ENCODE data around the gene PEX10.

The PEX10 gene

DNA sequence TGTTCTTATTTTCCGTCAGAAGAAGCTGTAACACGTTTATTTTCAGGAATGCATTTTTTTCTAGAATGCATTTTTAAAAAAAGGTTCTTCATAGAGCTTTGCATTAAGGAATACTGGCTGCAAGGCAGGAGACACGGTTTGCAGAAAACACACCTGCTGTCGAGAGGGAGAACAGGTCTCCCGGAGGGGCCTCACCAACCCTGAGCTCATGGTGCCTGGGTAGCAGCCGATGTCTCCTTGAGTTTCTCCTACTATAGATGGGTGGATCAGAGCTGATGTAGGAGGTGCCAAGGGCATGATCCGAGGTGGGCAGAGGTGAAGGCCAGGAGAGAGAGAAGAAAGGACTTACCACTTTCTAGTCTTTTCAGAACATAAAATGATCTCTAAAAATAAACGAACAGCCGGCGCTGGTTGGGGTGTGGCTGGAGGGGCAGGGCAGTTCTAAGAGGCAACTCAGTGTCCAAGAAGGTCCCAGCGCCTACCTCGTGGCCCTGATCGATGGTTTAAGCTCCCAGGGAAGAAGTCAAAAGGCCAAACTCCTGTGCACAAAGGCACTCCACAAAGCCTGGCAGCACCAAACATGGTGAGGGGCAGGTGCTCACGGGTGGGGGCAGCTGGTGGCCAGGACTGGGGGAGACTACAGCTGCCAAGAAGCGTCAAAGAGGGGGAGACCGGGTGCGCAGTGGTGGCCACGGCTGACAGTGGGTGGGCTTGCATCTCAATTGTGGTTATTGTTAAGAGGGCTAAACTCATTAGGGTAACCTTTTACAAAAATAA is 33.2 kb downstream of the PEX10 start:
- no peak for DNase-seq (ENCODE audit: low read depth)
- no peak overlapping the region for H3K4me3 ChIP-seq (ENCODE audit: low read depth, low read length)

DNA sequence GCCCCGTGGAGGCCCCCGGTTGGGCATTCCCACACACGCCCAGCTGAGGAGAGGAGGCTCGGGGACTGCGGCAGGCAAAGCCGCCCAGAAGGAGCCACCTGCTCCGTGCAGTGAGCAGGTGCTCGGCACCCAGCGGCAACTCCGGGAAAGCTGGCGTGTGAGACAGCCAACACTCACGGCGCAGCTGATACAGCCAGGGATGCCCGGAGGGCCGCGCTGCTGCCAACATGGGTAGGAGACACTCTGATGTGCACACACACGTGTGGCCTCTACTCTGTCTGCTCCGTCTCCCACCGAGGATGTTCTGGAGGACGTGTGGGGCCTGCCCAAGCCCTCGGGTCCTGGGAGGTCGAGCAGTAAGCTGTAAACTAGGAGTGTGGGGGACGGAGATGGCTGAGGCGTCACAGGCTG is 33.9 kb downstream of the PEX10 start:
- no peak for DNase-seq (ENCODE audit: low read depth)
- H3K4me3 ChIP-seq (ENCODE audit: low read depth, low read length): no peak overlapping the region

DNA sequence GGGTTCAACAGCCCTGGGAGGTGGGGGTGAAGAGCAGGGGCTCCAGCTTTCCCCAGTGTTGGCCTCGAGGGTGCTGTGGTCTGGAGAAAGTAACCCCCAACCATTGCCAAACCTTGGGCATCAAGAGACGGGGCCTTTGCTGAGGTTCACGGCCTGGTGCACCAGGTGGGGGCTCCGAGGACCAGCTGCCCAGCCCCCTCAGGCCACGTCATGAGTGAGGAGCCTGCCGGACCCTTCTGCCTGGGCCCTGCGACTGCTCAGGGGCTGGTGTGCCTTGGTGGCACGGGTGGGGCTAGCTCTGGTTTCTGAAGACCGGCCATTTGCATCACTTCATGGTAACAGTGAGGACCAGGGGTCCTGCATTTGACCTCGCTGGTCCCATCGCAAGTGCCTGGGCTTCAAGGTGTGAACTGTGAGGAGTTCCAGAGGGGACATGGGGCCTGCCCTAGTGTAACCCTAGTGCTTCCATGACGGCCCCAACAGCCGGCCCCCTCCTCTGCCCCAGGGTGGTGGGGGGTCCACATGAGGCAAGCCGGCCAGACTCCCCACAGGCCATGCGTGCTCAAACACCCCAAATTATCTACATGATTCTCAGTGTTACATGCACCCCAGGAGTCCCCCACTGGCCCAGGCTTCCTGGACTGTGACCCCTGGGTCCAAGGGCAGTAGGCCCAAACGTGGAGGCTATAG is 34.5 kb downstream of the PEX10 start:
- DNase-seq (ENCODE audit: low read depth): no peak

DNA sequence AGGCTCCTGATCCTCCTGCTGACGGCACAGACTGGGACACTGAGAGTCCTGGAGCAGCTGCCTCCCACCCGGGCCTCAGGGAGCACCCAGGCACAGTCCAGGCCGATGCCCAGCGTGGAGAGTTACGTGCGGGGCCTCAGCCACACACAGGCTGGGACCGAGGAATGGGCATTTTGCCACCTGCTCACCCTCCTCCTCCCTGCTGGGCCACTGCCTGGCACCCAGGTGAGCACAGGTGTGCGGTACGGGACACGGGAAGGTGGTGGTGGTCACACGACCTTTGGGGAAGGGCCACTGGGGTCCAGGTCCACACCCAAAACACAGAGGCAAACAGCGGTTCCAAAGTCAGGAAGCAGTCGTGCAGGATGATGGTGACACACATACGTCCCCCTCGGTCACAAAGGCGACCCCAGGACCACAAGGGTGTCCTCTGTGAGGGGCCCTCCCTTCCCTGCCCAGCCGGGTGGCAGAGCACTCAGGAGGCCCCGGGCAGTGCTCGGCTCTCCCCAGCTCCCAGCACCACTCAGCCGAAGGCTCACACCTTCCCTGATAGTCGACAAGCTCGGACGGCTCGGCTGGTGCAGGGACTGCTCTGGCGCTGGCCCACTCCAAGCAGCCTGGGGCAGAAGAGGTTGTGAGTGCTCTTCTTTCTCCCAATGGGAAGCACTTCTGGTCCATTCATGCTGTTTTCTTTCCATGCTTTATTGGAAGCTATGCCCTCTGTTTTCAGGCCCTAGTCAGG is 35.3 kb downstream of the PEX10 start:
- DNase-seq (ENCODE audit: low read depth): no peak
- no peak overlapping the region for H3K4me3 ChIP-seq (ENCODE audit: low read depth, low read length)

More for the DNA sequence above, 34.5 kb downstream of the PEX10 start:
- H3K4me3 ChIP-seq (ENCODE audit: low read depth, low read length): no peak overlapping the region

DNA sequence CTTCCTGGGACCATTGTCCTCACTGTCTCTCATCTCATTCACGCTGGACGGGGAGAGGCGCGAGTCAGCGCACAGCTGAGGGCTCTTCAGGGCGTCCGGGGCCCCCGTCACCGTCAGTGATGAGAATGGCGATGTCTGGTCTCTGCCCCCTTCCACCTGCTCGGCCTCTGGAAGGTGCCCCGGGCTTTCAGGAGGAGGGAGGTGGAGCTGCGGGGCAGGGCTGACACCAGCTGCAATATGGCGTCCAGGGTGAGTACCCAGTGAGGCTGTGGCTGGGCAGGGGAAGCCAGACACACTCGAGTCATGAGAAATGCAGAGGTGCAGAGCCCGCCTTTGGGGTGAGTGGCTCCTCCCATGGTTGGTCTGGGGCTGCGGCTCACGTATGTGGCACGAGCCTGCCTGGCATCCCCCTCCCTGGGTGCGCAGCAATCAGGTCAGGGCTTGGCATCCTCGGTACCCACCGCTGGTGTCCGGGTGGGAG is 36.1 kb downstream of the PEX10 start:
- H3K4me3 ChIP-seq (ENCODE audit: low read depth, low read length): no peak overlapping the region
- no peak for DNase-seq (ENCODE audit: low read depth)

DNA sequence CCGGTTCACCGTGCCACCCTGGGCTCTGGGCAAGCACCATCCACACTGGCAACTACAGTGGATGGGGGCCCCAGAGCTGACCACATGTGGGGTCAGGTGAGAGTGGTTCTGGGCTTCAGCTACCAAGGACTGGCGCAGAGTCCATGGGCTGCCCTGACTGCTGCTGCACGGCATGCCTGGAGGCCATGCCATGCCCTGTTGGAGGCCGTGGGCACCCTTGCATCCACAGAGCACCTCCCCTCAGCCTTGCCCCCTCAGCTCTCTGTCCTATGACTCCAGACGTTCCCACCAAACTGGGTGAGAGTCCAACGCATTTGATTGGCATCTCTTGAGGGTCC is 36.5 kb downstream of the PEX10 start:
- H3K4me3 ChIP-seq (ENCODE audit: low read depth, low read length): no peak overlapping the region
- DNase-seq (ENCODE audit: low read depth): no peak

DNA sequence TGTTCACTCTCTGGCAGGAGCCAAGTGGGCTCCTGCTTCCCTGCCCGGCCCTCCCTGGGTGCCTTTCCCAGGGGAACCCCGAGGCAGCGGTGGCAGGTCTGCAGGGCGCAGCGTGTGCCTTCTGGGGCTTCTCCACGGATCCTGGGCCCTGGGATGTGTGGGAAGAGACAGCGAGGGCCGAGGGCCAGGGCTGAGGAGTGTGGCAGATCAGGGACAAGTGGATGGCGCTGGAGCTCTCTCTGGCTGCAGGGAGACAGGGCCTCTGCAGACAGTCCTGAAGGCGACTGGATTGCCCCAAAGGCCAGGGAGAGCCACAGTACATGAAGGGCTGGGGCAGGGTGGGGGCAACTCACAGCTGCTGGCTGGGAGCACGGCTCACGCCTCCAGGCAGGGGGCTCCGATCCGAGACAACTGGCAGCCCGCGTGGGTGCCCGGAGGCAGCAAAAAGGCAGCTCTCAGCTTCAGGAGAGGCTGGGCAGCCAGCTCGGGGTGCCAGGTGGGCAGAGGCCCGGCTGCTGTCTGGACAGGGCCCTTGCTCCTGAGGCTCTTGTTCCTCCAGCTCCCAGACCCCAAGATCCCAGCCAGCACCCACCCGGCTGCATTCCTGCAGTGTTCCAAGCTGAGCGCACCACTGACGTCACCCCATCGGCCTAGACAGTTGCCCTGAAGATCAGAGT is 37.0 kb downstream of the PEX10 start:
- DNase-seq (ENCODE audit: low read depth): no peak
- H3K4me3 ChIP-seq (ENCODE audit: low read depth, low read length): no peak overlapping the region

DNA sequence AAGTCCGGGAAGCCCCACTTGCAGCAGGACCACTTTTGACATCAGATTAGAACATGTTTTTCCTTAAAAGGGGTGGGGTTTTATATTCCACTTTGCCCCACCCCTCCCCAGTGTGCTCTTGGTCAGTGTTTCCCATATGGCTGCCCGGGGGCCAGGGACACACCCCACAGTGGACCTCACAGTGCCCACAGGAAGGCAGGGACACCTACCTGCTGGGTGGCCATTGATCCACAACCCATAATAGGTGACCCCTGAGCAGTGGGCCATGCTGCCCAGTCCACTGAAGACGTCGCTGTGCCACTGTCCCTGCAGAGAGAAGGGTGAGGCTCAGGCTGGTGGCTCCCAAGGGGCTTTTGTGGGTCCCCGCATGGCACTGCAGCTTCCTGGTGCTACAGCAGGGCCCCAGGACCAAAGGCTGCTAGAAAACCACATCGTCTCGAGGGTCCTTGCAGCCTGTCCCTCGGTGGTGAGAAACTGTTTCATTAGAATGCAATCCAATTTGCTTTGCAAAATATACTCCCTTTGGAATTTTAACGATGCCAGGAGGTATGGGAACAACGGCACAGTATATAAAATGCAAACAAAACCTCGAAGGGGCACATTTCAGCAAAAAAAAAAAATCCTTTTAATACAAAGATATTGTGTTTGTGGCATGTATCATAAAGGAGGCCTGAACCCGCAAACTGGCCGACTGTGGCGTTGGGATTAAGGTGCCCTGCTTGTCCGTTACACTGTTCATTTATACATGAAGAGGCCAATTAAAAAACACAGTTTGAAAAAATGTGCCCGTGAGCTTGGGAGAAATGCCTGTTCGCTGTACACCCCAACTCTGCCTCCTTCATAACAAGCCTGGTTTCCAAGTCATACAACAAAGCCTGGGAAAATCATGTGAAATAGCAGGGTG is 37.9 kb downstream of the PEX10 start:
- no peak overlapping the region for H3K4me3 ChIP-seq (ENCODE audit: low read depth, low read length)
- DNase-seq (ENCODE audit: low read depth): no peak

DNA sequence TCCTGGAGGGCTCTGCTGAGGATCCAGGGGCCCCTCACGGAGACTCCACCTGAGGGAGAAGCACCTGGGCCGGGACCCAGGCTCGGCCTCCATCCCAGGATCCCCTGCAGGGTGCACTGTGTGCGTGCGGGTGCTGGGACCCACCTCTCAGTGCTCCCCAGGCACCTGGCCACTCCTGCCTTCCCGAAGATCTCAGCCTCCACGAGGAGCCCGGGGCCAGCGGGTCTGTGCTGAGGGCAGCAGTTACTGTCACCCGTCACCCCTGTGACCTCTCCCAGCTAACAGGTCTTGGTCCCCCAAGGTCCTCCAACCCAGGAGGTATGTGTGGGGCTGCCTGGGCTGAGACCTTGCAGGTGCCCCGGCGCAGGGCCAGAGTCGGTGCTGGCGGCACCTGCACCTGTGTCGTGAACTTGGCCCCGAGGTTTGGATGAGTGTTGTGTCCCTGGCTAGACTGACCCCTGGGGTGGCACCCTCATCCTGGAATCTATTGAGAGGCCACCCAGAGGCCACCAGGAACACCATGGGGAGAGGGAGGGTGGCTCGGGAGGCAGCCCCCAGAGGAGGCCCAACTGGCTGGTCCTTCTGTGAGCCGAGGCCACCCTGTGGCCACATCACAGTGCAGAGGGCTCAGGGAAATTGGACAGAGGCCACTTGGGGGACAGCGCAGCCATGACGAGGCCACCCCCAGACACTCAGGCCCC is 38.7 kb downstream of the PEX10 start:
- no peak for DNase-seq (ENCODE audit: low read depth)
- H3K4me3 ChIP-seq (ENCODE audit: low read depth, low read length): no peak overlapping the region

DNA sequence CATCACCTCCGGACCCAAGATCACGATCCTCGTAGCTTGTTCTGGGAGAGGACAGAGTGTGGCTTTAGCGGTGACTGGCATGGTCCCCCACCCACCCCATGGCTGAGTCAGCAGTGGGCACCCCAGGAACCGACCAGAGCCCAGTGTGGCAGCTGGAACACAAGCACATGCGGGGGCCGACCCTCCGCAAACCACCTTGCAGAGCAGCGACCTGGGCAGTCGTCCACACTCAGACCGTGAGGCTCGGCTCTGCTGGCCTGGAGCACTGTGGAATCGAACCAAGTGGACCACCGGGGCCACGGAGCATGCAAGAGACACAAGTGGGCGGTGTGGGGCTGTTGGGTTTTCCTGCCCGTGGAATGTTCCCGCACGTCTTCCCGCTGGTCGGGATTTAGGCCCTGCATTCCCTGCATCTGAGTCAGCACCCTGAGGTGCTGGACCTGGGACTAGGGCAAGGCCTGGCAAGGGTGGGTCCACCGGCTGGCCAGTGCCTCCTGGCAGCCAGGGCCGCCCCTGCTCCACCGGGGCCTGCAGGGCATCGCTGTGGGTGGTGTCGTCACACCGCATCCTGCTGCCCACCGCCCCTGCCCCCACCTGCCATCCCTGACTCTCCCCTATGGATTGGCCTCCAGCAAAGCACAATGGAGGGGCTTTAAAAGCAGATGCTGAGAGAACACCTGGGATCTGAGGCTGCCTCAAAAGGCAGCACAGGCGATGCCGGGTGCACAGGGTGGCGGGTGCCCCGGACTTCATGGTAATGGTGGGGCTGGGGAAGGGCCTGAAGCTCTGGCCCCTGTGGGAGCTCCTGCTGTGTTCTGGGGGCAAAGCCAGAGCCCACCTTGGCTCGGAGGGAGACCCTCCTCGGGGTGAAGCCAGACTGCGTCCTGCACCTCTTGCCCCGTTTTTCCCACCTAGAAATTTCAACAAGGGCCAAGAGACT is 39.5 kb downstream of the PEX10 start:
- H3K4me3 ChIP-seq (ENCODE audit: low read depth, low read length): no peak overlapping the region
- no peak for DNase-seq (ENCODE audit: low read depth)

DNA sequence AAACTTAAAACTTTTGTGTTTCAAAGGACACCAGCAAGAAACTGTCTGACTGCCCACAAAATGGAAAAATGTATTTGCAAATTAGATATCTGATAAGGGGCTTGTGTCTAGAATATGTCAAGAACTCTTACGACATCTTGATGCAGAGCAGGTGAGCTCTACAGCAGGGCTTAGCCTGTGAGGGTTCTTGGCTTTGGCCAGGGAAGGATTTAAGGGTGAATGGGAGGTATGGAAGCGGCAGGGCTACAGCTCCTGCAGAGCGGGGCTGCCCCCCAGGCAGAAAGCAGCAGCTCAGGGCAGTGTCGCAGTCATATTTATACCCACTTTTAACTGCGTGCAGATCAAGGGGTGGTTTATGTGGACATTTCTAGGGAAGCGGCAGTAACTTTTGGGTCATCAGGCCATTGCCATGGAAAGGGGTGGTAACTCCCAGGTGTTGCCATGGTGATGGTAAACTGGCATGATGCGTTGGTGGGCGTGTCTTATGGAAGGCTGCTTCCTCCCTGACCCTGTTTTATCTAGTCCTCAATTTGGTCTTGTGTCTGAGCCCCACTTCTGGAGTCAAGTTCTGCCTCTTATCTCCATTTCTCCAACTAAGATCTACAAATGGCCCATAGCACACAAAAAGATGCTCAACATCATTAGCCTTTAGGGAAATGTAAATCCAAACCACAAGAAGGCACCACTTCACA is 44.2 kb downstream of the PEX10 start:
- no peak for DNase-seq (ENCODE audit: low read depth)
- no peak overlapping the region for H3K4me3 ChIP-seq (ENCODE audit: low read depth, low read length)

DNA sequence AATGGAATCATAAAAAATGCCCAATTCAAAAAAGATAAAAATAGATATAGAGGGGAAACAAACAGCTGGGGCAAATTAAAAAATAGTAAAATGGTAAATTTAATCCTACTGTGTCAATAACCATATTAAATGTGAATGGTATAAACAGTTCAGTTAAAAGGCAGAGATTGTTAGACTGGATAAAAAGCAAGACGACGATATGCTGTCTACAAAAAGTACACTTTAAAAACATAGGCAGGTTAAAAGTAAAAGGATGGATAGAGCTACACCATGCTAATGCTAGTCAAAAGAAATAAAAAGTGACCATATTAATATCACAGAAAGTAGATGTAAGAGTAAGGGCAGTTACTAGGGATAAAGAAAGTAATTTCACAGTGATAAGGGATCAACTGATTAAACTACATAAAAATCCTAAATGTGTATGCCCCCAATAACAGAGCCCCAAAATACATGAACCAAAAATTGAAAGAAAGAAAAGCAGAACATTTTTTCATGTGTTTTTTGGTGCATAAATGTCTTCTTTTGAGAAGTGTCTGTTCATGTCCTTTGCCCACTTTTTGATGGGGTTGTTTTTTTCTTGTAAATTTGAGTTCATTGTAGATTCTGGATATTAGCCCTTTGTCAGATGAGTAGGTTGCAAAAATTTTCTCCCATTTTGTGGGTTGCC is 48.4 kb downstream of the PEX10 start:
- H3K4me3 ChIP-seq (ENCODE audit: low read depth, low read length): no peak overlapping the region
- DNase-seq (ENCODE audit: low read depth): no peak

DNA sequence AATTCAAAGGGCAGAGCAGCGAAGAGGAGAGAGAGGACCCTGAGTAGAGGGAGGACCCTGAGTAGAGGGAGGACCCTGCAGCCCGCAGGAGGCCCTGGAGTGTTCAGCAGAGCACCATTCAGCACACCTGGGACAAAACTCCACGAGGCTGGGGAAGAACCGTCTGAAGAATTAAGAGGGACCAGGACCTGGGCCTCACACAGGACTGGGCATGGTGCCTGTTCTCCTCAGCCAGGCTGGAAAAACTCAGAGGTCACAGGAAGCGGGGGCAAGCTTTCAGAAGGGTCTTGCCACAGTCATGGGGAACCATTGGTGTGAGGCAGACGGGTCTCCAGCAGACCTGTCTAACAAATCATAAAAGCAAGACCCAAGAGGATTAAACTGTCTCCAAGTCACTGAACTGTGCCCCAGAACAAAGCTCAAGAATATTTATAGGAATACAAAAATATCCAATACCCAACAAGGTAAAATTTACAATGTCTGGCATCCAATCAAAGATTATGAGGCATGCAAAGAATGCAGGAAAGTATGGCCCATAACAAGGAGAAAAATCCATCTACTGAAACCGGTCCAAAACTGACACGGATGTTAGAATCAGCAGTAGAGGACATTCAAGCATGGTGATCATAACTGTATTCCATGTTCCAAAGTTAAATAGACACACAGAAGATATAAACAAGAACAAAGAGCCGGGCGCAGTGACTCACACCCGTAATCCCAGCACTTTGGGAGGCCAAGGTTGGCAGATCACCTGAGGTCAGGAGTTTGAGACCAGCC is 51.6 kb downstream of the PEX10 start:
- no peak overlapping the region for H3K4me3 ChIP-seq (ENCODE audit: low read depth, low read length)
- no peak for DNase-seq (ENCODE audit: low read depth)

DNA sequence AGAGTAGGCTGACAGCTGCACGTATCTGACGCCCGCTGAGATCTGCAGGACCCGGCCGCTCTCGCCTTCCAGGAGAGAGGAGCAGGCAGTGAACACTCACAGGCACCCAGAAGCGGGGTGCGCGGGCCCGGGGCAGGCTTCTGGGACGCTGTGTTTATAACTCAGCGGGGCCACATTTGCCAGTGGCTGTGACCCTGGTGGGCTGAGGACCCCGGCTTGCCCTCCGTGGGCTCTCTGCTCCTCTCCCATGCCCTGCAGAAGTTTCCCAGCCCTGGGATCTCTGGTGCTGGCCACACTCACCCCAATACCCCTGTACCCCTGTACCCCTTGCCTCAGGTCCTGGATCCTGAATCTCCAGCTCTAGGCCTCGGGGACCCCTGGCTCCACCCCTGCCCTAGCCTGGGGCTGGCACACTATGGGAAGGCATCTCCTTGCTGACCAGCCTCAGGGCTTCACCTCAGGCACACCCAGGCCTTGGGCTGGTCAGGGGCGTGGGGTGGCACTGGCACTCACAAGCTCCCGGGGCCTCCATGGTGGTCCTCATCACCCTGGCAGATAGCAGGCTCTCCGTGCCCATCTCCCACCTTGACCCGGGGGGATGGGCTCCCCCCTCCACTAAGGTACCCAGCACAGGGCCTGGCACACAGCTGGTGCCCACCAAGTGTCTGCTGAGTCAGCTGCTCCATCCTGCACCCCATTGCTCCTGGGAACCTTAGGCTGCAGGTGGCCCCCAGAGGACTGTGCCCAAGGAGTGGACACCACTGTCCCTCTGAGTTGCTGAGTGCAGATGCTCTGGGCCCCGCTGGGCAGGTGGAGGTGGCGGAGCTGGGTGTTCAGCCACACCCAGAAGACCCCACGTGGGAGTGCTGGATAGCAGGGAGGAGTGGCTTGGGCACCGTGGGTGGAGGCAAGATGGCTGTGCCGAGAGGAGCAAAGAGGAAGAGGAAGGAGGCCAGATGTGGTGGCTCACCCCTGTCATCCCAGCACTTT is 53.4 kb downstream of the PEX10 start:
- no peak for DNase-seq (ENCODE audit: low read depth)
- H3K4me3 ChIP-seq (ENCODE audit: low read depth, low read length): no peak overlapping the region

All from skeletal muscle cell (primary cell).